Stimulated activated CD4-positive, alpha-beta T cell treated with anti-CD3 and anti-CD28 coated beads, Interleukin-12 subunit alpha, Interleukin-12 subunit beta, amount 100 ng/mL, for 24 hours (primary cell): ENCODE data around the gene IAH1.

Source experiments
- DNase-seq, 2 experiments: peaks; one replicate each; pipeline ENCODE4 v3.0.0-alpha.2; 2020; ENCODE audit warnings: low read depth in 2 of 2

IAH1 gene

DNA sequence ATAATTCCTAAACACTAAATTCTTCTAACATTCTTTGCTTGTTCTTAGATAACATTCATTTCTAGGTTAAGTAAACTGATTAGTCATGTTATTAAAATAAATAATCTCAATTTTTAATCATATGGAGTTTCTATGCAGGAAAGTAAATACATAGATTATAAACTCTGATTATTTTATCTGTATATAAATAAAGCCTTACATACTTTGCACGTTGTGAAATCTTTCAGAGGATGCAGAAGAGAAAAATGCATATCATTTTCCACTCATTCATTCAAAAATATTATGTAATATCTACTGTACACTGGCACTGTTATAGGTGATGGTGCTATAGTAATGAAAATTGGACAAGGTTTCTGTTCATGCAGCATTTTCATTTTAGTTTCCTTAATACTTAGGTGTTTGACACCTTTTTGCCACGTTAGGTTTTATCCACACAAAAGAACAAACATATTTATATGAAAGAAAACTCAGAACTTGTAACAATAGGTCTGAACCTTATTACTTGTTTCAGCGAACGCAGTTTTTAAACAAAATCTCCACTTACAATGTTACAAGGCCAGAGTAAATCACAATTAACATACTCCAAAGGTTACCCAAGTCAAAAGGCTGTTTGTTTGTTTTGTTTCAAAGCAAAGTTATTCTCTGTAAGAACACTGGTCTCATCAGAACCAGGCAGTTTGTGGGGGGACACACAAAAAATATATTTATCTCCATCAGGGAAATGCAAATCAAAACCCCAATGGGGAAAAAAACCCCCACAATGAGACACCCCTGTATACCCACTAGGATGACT is 53.8 kb downstream of the IAH1 start:
- no peak for DNase-seq

DNA sequence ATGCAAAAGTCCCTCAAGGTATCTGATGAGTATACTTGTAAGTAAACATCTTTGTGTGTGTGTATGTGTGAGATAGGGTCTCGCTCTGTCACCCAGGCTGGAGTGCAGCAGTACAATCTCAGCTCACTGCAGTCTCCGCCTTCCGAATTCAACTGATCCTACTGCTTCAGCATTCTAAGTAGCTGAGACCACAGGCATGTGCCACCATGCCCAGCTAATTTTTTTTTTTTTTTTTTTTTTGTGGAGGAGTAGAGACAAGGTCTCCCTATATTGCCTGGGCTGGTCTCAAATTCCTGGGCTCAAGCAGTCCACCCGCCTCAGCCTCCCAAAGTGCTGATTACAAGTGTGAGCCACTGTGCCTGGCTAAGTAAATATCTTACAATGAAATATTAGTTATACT is 58.1 kb downstream of the IAH1 start:
- DNase-seq, result no peak

DNA sequence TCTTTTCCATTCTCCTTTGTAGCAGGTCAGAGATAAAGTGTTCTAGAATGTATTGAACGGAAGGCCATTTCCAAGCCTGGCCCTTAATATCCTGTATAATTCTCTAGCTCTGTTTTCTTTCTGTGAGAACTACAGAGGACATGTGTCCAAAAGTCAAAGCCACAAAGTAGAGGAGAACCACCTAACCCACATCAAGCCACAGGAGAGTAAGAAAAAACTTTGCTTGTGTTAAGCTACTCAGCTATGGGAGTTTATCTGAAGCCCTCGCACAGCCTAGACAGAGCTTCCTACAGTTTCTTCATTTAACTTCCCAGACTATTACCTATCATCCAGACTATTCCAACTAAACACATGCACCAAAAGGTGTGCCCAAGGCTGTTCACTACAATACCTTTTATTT is 59.3 kb downstream of the IAH1 start:
- no peak for DNase-seq

DNA sequence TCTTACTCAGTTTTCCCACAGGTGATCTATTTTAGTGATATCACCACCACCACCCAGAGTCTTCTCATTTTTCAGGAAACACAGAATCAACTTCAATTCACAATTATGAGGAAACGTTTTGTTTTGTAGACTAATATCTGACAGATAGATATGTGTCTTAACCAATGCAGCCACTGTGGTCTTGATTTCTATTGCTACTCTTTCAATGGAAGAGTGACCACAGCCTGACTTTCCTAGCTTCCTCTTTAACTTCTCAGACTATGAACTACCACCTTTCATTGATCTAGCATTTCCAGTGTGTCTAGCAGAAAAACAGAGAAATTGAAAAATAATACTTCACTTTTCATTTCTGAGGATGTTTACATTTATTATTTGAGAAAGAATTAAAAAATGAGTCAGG is 60.8 kb downstream of the IAH1 start:
- DNase-seq, result no peak

DNA sequence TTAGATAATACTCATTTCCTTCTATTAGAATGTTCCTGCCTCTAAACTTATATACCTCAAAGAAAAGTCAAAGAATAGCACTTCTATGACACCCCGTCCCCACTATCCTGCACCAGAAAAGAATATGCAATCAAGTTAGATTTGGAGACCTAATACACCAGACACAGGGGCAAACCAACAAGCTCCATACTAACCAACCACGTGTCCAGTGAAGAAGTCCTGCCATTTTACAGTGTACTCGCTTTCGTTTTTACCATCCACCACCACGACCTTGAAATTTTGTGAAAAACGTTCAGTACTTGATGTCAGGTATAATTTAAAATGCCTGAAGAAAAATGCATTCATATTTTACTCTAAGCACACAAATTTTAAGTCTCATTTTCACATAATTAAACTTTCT is 62.2 kb downstream of the IAH1 start:
- DNase-seq, result no peak

DNA sequence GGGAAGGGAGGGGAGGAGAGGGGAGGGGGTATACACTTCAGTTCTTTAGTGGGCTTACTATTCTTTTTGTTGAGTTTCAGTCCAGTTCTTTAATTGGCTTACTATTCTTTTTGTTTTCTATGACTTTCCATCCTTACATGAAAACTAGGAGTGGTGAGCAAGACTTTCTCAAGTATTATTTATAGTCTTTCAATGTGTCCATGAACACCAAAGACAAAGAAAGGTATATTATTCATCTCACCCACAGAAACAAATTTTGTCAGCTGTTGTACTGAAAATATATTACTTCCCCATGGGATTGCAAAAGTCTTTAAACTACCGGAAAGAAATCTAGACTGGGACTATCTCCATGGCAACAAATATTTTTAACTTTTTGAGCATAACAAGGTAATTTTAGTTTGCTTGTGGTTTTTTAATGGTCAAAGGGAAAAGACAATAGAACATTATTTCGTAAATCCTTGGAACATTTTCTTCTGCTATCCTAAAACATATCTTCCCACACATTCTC is 63.7 kb downstream of the IAH1 start:
- DNase-seq, result no peak
